OCI-LY1 (cell line): ENCODE measurements around the gene KIAA1586.

Experiments used
- CTCF ChIP-seq: fragments of 200-600 bp; sonication (generic), shearing (Covaris generic); IDR thresholded peaks from 2 replicates; pipeline ENCODE4 v1.5.1; 2017; ENCODE audit warnings: mild to moderate bottlenecking, antibody characterized with exemption, low read length, moderate library complexity, mixed read lengths
- EZH2 ChIP-seq: fragments of 200-600 bp; sonication (generic), shearing (Covaris generic); IDR thresholded peaks from 2 replicates; pipeline ENCODE4 v1.8.0; 2017; ENCODE audit warnings: borderline replicate concordance, mixed run types, mild to moderate bottlenecking, antibody characterized with exemption, low read length, moderate library complexity, mixed read lengths

GRCh38 chr6:57063847-57064246, 17.4 kb downstream of the KIAA1586 start:
- TF ChIP-seq CTCF (no peak), EZH2 (no peak)
